Measurements from ENCODE around the gene PAX5.

Gene PAX5

DNA sequence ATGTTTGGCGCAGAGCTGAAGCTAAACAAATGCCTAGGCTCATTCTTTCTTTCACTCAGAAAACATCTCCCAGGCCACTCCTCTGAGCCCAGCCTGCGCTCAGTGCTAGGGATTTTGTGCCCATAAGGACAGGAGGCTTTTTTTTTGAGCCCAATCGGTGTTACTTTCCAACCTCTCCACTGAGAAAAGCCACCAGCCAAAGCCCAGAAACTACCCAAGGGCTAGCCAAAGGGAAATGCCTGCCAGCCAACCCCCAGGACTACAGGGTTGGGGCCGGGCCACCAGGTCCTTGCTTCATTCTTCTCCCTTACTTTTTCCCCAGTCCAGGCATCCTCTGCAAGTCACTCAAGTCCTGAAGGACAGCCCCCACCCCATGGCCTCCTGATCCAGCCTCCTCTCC lies 134.7 kb downstream of the PAX5 start:
- DNase-seq = no peak

DNA sequence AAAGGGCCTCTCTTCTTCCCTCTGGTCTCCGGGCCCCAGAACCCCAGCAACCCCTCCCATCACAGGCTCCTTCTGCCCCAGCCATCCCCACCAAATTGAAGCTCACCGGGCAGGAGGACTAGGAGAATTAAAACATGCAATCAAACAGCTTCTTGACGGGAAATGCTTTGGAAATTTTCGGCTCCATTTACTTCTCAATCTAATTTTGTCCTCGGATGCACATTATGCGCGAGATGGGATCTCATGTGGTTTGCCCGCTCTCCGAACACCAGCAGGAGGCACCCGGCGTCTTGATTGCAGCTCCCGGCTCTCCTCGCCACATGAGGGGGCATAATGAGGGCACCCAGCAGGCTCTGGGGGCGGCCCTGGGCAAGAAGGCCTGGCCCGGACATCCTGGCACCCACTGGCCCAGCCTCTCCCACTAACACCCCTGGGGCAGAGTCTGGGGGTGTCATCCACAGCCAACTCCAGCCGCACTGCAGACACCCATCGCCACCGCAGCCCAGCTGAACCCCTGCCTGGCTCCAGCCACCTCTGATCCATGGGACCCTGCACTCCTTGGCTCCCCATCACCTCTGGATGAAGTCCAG lies 135.5 kb downstream of the PAX5 start:
- no peak for DNase-seq

DNA sequence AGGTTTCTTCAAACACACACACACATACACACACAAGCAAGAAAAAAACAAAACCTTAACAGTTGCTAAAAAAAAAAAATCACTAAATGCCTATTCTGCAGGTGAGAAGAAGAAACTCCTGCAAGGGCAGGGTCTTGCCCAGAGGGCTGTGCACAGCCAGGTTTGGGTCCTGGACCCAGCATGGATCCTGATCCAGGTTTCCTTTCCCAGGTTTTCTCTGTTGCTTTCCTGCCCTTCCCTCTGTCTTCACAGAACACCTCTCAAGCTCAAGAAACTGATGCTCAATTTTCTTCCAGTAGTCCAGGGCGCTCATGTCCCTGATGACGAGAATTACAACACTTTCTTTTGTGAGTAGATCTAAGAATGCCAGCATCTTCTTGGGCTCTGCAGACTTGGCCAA lies 136.6 kb downstream of the PAX5 start:
- no peak for DNase-seq

DNA sequence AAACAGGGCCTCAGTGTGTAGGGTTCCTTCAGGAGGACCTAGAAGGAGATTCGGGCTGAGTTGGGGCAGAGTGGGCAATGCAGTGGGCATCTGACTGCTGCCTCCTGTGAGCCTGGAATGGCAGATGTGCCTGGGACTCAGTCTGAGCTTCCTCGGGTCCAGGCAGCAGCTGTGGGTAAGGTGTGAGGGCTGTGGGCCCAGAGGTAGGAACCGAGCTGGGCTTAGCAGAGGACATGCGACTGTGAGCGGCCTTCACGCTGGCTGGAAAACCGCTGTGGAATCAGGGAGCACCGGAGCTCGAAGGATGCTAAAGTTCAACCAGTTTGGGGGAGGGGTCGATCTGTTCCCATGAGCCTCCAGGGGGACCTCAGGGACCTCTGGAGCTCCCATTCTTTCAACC lies 137.0 kb downstream of the PAX5 start:
- DNase-seq = no peak

DNA sequence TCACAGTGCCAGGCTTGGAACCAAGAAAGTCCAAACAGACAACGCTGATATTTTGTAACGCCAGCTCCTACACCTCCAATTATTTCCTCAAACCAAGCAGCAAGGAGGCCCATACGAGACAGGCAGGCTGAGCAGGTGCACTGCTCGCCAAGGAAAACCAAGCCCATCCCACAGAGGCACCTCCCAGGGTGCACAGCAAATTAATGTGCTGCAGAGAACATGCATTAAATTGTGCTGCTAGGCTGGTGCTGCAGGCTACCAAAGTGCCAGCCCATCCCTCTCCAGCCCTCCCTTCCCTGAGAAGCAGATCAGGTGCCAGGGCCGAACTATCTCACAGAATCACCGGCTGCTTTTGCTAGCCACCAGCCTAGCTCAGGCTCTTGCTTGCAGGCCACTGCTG lies 137.8 kb downstream of the PAX5 start:
- DNase-seq = no peak

DNA sequence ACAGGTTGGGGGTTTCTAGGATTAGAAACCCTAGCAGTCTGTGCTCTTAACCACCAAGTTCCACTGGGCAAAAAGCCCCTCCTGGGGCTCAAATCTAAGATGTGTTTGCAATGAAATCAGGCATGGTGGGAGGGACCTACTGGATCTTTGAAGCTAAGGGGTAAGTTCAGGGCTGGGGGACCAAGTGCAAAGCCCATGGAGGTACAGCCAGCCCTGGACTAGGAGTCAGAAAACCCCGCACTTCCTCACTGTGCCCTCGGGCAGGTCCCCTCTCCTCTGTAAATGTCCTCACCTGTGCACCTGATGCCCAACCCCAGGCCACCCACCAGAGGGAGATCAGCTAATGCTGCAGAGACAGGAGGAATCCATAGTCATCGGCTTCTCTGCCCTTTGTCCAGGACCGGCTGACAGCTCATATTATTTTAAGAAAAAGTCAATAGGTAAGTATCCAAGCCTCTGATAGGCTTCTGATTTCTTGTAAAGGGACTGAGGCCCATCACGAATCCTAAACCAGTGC lies 138.3 kb downstream of the PAX5 start:
- no peak for DNase-seq

DNA sequence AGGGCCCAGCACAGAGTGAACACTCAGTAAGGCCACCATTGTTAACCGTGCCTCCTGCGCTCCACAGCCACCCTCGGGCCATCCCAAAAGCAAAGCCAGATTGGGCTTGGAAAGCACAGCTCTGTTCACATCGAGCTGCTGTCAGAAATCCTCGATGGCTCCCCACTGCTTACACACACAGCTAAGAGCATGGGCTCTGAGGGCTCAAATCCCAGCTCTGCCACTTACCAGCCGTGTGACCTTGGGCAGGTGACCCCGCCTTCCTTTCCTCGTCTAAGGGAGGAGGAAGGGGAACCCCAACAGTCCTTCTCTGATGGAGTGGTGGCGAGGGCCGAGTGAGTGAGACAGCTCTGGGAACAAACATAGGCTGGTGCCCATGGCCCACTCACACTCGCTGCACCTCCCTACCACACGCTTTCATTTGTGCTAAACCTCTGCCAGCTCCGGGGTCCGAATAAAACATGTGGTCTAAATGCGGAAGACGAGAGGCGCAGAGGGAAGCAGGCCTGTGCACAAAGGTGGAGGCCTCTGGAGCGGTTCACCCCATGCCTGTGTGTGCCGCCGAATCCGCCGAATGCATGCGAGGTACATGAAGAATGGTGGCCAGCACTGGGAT lies 139.3 kb downstream of the PAX5 start:
- DNase-seq = no peak

DNA sequence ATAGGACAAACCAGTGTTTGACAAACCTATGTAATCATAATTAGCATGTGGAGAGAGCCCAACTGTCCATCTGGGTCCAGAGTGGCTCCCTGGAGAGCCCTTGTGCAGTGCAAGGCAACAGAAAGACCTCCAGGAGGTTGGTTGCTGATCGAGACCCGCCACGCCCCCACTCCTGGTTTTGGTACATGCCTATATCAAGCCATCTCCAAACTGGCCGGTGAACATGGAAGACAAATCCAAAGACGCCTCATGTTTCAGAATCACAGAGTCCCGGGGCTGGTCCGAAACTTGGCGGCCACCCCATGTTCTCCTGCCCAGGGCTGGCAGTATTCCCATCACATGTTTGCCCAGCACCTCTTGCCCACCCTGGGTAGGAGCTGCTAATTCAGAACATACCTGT lies 140.2 kb downstream of the PAX5 start:
- no peak for DNase-seq

DNA sequence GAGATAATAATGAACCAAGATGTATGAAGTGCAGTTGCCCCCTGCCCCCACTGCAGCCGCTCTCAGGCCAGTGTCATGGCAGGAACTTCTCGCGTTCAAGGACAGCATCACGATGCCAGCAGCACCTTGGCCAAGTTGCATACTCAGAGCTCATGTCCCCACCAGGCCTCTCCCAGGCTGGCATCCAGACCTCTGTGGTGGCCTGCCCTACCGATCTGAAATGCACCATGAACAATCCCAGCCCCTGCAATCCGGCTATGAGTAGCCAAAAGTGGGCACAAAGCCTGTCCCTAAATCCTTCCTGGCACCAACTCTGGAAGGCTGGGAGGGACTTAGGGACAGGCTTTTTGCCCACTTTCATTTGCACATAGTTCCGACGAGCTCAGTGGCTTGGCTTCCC lies 140.9 kb downstream of the PAX5 start:
- DNase-seq = no peak

- no peak for DNase-seq
These were observed 141.8 kb downstream of the PAX5 start for GRCh38 chr9:36892279-36892678.

DNA sequence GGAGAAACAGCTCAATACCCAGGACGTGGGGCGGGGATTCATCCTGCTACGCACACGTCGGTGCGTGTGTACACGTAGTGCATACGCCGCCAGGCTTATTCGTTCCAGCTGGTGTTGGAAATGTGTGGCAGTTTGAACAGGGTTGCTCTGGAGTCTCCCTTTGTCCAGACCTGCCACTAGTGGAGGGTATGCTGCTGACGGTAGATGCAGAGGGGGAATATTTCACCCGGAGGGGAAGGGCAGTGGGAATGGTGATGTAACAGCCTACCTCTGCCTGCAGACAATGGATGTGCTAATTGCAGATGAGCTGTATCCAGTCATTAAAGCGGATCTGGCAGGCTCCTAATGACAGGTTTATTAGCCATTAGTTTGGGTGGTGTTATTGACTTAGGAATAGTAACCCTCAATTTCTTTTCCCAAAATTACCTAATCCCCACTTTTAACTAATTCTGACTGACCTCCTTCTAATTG lies 142.7 kb downstream of the PAX5 start:
- DNase-seq = no peak

DNA sequence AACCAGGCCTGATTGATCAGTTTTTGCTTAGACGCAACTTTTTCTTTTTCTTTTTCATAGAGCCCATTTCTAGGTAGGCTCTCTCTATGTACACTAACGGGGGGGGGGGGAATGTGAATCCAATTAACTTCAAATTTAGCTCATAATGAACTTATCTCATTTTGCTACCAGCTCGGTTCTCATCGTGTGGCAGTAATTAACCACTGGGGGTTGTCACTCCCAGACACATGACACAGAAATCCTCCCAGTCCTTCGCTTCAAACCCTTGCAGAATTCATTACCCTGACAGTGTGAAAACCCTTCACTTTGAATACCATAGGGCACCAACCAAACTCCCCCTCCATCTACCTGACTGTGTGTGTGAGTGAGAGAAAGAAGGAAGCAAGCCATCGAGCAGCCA lies 144.2 kb downstream of the PAX5 start:
- no peak for DNase-seq

DNA sequence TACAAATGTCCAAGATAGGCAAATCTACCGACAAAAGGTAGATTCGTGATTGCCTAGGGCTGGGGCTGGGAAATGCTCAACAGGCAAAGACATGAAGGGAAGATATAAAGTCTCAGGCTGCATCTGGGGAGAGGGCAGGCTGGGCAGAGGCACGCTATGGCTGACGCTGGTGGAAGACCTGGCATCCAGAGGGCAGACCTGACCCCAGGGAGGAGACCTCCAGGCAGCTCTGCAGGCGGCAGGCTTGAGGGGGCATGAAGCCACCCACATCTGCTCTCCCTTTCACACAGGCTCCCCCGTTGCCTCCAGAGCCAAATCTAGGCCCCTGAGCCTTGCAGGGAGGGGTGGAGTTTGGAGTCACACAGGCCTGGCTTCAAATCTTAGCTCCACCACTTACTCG lies 145.5 kb downstream of the PAX5 start:
- no peak for DNase-seq

DNA sequence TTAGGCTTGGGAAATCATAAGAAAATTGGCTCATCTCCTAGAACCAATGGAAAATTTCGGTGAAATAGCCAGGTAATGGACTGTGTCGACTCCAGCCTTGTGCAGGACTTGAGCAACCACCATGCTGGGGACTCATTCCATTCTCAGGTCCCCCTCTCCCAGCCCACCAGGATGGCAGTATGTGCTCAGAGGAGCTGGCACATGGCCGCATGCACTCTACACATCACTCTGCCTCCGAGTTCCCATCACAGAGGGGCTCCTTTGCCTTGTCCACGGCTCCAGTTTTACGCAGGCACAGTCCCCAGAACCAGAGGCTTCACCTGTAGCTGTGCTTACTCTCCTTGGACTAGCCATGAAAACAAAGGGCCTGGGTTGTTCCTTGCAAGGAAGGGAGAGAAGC lies 149.3 kb downstream of the PAX5 start:
- no peak for DNase-seq

DNA sequence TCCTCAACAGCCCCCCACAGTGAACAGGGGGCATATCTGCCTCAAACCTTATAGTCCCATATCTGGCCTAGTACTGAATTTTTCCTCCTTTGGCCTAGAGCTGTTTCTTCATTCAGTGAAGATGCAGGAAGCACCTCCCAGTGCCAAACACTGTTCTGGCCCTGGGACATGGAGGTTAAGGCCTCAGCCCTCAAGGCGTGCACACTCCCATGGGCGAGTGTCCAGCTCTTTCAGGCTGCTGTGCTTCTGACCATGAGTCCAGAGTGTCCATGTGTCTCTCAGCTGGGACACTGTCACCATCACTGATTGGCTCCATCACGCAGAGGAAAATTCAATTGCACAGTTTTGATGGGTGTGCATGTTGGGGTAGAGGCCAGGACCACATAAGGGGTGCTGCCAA lies 151.5 kb downstream of the PAX5 start:
- DNase-seq = no peak

GRCh38 chr9:36881743-36882441 lies 152.2 kb downstream of the PAX5 start:
- DNase-seq = no peak

DNA sequence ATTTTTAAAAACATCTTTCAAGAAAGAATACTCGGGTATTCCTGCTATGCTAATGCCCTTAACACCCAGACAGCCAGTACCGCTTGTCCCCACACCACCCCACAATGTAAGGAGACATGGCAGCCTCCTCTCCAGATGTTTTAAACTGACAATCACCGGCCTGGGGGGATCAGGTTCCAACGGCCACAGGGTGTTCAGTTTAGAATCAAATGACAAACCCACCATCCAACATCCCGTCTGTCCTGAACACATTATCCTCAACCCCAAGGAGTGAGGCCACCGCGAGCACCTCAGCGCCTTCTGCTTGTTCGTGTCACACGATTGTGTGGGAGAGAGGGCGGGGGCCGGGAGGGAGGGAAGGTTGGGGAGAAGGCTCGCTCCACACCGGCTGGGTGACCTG lies 152.8 kb downstream of the PAX5 start:
- no peak for DNase-seq

DNA sequence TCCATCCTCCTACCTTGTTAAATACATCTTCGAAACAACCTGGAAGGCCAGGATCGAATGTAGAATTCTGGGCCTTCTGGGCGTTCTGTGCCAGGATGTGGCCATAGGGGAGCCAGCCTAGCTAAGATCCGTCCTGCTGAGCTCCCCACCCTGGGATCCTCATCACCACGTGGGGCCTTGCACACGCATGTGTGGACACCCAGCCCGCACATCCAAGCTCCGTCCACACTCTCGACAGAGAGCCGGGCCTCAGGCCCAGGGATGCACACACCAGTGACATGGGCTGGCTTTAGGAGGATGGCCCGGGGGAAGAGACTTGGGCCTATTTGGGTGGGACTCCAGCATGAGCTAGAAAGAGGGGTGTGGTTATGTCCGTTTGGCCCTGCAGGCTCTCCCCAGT lies 154.0 kb downstream of the PAX5 start:
- no peak for DNase-seq

DNA sequence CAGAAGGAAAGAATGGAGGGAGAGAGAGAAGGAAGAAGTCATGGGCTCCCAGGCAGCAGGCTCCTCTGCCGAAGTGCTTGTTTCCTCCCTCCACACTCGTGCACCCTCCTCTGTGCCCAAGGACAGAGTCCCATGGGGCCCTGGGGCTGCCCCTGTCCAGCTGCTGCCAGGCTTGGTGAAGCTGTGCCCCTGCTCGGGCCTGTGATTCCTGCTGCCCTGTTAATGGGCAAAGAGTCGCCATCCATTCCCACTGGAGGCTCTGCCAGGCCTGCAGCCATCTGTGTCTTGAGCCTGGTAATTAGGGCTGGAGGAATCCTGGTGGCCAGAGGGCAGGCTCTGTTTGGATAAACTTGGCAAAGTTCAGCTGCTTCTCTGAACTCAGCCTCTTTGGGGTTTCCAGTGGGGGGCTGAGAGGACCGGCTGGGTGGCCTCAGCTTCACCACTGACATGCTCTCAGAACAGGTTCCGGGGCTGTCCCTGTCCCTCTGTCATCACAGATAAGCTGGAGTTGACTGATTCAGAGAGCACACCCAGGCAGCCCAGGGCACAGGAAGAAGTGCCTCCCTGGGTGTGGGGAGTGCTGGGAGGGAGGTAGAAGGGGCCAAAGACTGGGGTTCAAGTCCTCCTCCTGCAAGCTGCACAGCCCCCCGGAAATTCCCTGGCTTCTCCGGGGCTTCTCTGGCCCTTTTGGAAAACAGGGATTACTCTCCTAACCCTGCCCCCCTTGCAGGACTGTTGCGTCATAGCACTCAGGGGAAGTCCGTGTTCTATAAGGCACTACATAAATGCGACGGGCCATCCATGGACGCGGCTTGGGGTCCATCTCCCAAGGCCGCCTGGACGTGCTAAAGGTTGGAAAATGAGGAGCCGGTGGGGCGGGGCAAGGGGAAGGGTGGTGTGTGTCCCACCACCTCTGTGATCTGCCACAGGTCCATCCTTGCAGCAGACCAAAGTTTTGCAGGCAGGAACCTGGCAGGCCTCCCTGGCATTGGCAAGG lies 154.8 kb downstream of the PAX5 start:
- no peak for DNase-seq

GRCh38 chr9:36877239-36877638 lies 156.8 kb downstream of the PAX5 start:
- DNase-seq = no peak

- DNase-seq = no peak
These were observed 158.0 kb downstream of the PAX5 start for GRCh38 chr9:36876056-36876455.

DNA sequence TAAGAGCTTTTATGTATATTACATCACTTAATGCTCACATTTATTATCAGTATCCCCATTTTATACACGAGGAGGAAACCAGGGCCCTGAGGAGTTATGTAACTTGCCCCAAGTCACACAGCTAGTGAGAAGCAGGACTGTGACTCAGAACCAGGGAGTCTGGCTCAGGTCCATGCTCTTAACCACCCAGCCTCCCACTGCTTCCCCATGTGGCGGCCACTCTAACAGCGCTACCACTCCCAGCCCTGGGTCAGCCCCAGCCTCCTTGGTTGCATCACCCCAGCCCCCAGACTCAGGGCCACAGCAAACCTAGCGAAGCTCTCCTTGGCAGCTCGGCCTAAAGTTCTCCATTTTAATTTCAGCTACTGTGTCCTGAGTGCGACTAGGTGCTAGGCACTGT lies 159.1 kb downstream of the PAX5 start:
- no peak for DNase-seq

- DNase-seq = no peak
These were observed 159.8 kb downstream of the PAX5 start for GRCh38 chr9:36874261-36874660.
